ENCODE data around the gene ADORA2A. TPM values are rescaled to one million over a fixed set of nuclear protein-coding genes. Genes with fewer than 3 reads are reported as not detected.
"Not testable (repeated sequence)": the region's sequence is repeated elsewhere in the genome, so short reads cannot be mapped to it uniquely, and the experiment has no call there.

The ADORA2A gene
- total RNA-seq, 4 donors from 2014 or later: 3.0 to 6.2 (median 3.0) TPM; not detected in 1

GRCh38 chr22:24486501-24486921 is 59.1 kb downstream of the ADORA2A start:
- TF ChIP-seq POLR2AphosphoS5 (IDR thresholded peaks at IDR 0.05): no peak
- TF ChIP-seq CTCF (IDR thresholded peaks at IDR 0.05): no peak
- no peak for TF ChIP-seq POLR2A (IDR thresholded peaks at IDR 0.05)
- TF ChIP-seq EP300 (IDR thresholded peaks at IDR 0.05; ENCODE audit: low read depth): no peak

GRCh38 chr22:24489011-24489410 is 61.6 kb downstream of the ADORA2A start:
- H3K9me3 ChIP-seq: no peaks in the 10 kb centered on the region
- H3K36me3 ChIP-seq: no peaks in the 10 kb centered on the region
- no peak for DNase-seq
- peaks cover 26% of the 10 kb centered on the region for H3K27me3 ChIP-seq
- intact Hi-C loops (cut with DNase I; ENCODE audit: low total_unique reads) (no loop called here), in situ Hi-C loops (cut with MboI; ENCODE audit: low pct_ligation_motif_present in 1 of 4, low pct_unique_long_range_greater_than_20kb in 1 of 4, low sequenced_read_pairs in 3 of 4) (no loop called here)
- no peak overlapping the region for H3K4me3 ChIP-seq
- no peak for TF ChIP-seq POLR2A (IDR thresholded peaks at IDR 0.05)
- no peak for TF ChIP-seq EP300 (IDR thresholded peaks at IDR 0.05; ENCODE audit: low read depth)
- no peak for TF ChIP-seq POLR2AphosphoS5 (IDR thresholded peaks at IDR 0.05)
- TF ChIP-seq CTCF (IDR thresholded peaks at IDR 0.05): no peak
- no peak overlapping the region for H3K27ac ChIP-seq
- 74 to 81% methylated on average over 2 of the region's 2 CpGs for whole genome bisulfite sequencing, 2 donors (ENCODE audit: low coverage in 1 of 2)
- H3K4me1 ChIP-seq: no peaks in the 10 kb centered on the region

More at GRCh38 chr22:24486501-24486921, 59.1 kb downstream of the ADORA2A start:
- DNase-seq: no peak
- Histone ChIP-seq H3K9me3 (no peaks in the 10 kb centered on the region), H3K4me3 (no peak overlapping the region), H3K27ac (no peak overlapping the region), H3K4me1 (peaks cover 0 to 11% (median 4%) of the 10 kb centered on the region in 4 donors), H3K36me3 (no peaks in the 10 kb centered on the region), H3K27me3 (peaks cover 3% of the 10 kb centered on the region)
- intact Hi-C loops (cut with DNase I; ENCODE audit: low total_unique reads) (no loop called here), in situ Hi-C loops (cut with MboI; ENCODE audit: low pct_ligation_motif_present in 1 of 4, low pct_unique_long_range_greater_than_20kb in 1 of 4, low sequenced_read_pairs in 3 of 4) (no loop called here)
- 67 to 72% methylated on average over 1 to 2 of the region's 2 CpGs for WGBS, 2 donors (ENCODE audit: low coverage in 1 of 2)

- in situ Hi-C loops (cut with MboI; ENCODE audit: low pct_ligation_motif_present in 1 of 4, low pct_unique_long_range_greater_than_20kb in 1 of 4, low sequenced_read_pairs in 3 of 4); H3K4me1 ChIP-seq: not testable (repeated sequence)
These were observed 62.0 kb downstream of the ADORA2A start for GRCh38 chr22:24489434-24489833.

More at GRCh38 chr22:24489434-24489833, 62.0 kb downstream of the ADORA2A start:
- H3K4me3 ChIP-seq; H3K27ac ChIP-seq; H3K9me3 ChIP-seq; H3K36me3 ChIP-seq; intact Hi-C loops (cut with DNase I; ENCODE audit: low total_unique reads); DNase-seq: not testable (repeated sequence)
- peaks cover 30% of the 10 kb centered on the region for H3K27me3 ChIP-seq
- WGBS, 2 donors (ENCODE audit: low coverage in 1 of 2): 98 to 100% methylated on average over 1 of the region's 1 CpG

Other genes starting within 250 kb of the ADORA2A start
- 10 to 100 TPM in 1 of 4 donors, 1 to 10 TPM in 2, under 1 TPM in 1; 0.37 to 67.7 (median 3.8) TPM for gene SUSD2, start 246.1 kb upstream of the ADORA2A start, total RNA-seq
- 10 to 100 TPM in 2 of 4 donors, 1 to 10 TPM in 2; 4.1 to 15.4 (median 9.1) TPM for gene GGT5, start 182.5 kb upstream of the ADORA2A start, total RNA-seq
- gene SPECC1L, start 156.8 kb upstream of the ADORA2A start, total RNA-seq: 100 to 1,000 TPM in 1 of 4 donors, 10 to 100 TPM in 3; 50.4 to 125 (median 68.0) TPM
- under 1 TPM in 1 of 4 donors, not detected in 3; 0.32 TPM for gene UPB1, start 67.7 kb downstream of the ADORA2A start, total RNA-seq
- gene GUCD1, start 127.5 kb downstream of the ADORA2A start, total RNA-seq: 100 to 1,000 TPM in 3 of 4 donors, 10 to 100 TPM in 1; 56.7 to 498 (median 277) TPM
- 100 to 1,000 TPM in 2 of 4 donors, 10 to 100 TPM in 2; 21.3 to 127 (median 93.8) TPM for gene SNRPD3, start 128.4 kb downstream of the ADORA2A start, total RNA-seq
- gene LRRC75B, start 165.5 kb downstream of the ADORA2A start, total RNA-seq: 10 to 100 TPM; 13.3 to 20.6 (median 16.6) TPM
- 100 to 1,000 TPM in 1 of 4 donors, 10 to 100 TPM in 3; 52.4 to 167 (median 77.1) TPM for gene GGT1, start 175.6 kb downstream of the ADORA2A start, total RNA-seq